Astrocyte of the spinal cord (primary cell): Measurements from ENCODE around the gene PMEPA1.

Source experiments
- DNase-seq: peaks from one replicate; pipeline ENCODE4 v3.0.0; 2011; ENCODE audit warnings: low read depth, low spot score
- H3K4me3 ChIP-seq: 2 replicates; pipeline ENCODE4 v1.5.1; 2011; ENCODE audit warnings: low read depth, mild to moderate bottlenecking, low read length, moderate library complexity
- CTCF ChIP-seq: IDR thresholded peaks from 2 replicates; pipeline ENCODE4 v1.5.1; 2012; ENCODE audit warnings: low read depth, mild to moderate bottlenecking, low read length, inconsistent platforms
- in situ Hi-C: cut with HindIII; loops from 2 replicates; pipeline ENCODE4 v1.10.0; 2017; ENCODE audit warnings: low sequenced_read_pairs

PMEPA1 gene

GRCh38 chr20:57718490-57719009, 8.7 kb upstream of the PMEPA1 start:
- peak; percentile 98 for DNase-seq
- peak overlapping the region; percentile 21 for H3K4me3 ChIP-seq
- TF ChIP-seq CTCF: no peak
- in situ Hi-C loops: no loop called here

GRCh38 chr20:57717797-57718196, 8.0 kb upstream of the PMEPA1 start:
- no peak for DNase-seq
- no peak overlapping the region for H3K4me3 ChIP-seq
- in situ Hi-C loops: no loop called here
- TF ChIP-seq CTCF: no peak

GRCh38 chr20:57716901-57717300, 7.1 kb upstream of the PMEPA1 start:
- TF ChIP-seq CTCF: no peak
- in situ Hi-C loops: no loop called here
- no peak overlapping the region for H3K4me3 ChIP-seq
- DNase-seq: no peak

GRCh38 chr20:57716202-57716601, 6.4 kb upstream of the PMEPA1 start:
- in situ Hi-C loops: no loop called here
- H3K4me3 ChIP-seq: no peak overlapping the region
- TF ChIP-seq CTCF: no peak
- peak; percentile 77 for DNase-seq

- in situ Hi-C loops: no loop called here
- no peak for TF ChIP-seq CTCF
- no peak for DNase-seq
- H3K4me3 ChIP-seq: no peak overlapping the region
These were observed 5.6 kb upstream of the PMEPA1 start for GRCh38 chr20:57715268-57715904.

- H3K4me3 ChIP-seq: no peak overlapping the region
- no peak for TF ChIP-seq CTCF
- in situ Hi-C loops: no loop called here
- DNase-seq: peak; percentile 72
These were observed 4.8 kb upstream of the PMEPA1 start for GRCh38 chr20:57714409-57715267.
